ENCODE results near the gene ARID3B. TPM values are rescaled to one million over a fixed set of nuclear protein-coding genes. Genes with fewer than 3 reads are reported as not detected.

The ARID3B gene, protein sequence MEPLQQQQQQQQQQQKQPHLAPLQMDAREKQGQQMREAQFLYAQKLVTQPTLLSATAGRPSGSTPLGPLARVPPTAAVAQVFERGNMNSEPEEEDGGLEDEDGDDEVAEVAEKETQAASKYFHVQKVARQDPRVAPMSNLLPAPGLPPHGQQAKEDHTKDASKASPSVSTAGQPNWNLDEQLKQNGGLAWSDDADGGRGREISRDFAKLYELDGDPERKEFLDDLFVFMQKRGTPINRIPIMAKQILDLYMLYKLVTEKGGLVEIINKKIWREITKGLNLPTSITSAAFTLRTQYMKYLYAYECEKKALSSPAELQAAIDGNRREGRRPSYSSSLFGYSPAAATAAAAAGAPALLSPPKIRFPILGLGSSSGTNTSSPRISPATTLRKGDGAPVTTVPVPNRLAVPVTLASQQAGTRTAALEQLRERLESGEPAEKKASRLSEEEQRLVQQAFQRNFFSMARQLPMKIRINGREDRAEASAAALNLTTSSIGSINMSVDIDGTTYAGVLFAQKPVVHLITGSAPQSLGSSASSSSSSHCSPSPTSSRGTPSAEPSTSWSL
- total RNA-seq, result 10 to 100 TPM; 10.3 to 14.5 (median 11.5) TPM
- long read RNA-seq, donor 1, full-length matches to known transcripts, result 2 of 6 reads
- long read RNA-seq, donor 1, partial matches to known transcripts, result 1 of 6 reads
- long read RNA-seq, donor 1, other reads (novel, unspliced or antisense), result 3 of 6 reads
- long read RNA-seq, donor 2, result 0 reads

GRCh38 chr15:74540761-74541493, at the start of gene ARID3B:
TSS of gene ARID3B (plus strand) at chr15:74541220. CDS start at chr15:74543937, 2,717 bp downstream.
- intact Hi-C loops (cut with DNase I, micrococcal nuclease), result no loop called here
- Histone ChIP-seq H3K4me3 (peak within 1 kb of the TSS; percentile 88), H3K9me3 (no peaks in the 10 kb centered on the region), H3K36me3 (ENCODE audit: low read depth) (no peaks in the 10 kb centered on the region), H3K4me1 (ENCODE audit: low read depth) (peaks cover 22% of the 10 kb centered on the region)
- TF ChIP-seq CTCF (IDR thresholded peaks at IDR 0.05), result no peak
- ATAC-seq, result peak; percentile 97
- peak; percentile 97 to 99 (median 97) for DNase-seq

DNA sequence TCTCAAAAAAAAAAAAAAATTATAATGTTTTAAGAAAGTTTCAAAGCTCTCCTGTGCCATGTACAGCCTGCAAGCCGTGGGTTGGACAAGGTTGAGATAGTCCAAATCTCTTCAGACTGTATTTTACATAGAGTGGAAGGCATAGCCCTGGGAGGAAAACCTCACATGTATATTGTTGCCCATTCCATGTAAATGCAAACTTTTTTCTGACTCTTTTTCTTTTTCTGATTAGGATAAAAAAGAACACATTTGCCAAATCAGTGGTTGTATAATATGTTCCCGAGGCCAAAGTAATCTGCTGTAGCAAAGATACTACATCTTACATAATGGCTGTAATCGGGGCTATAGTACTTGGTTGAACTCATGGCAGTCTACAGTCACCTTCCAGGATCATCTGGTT, 44.4 kb upstream of the ARID3B start:
- H3K36me3 ChIP-seq (ENCODE audit: low read depth), result no peaks in the 10 kb centered on the region
- no peak overlapping the region for H3K4me3 ChIP-seq
- DNase-seq, result no peak
- no peak for ATAC-seq
- H3K9me3 ChIP-seq, result no peaks in the 10 kb centered on the region
- intact Hi-C loops (cut with DNase I, micrococcal nuclease), result no loop called here
- H3K4me1 ChIP-seq (ENCODE audit: low read depth), result no peaks in the 10 kb centered on the region
- TF ChIP-seq CTCF (IDR thresholded peaks at IDR 0.05), result no peak

- H3K4me1 ChIP-seq (ENCODE audit: low read depth), result no peaks in the 10 kb centered on the region
- no peaks in the 10 kb centered on the region for H3K36me3 ChIP-seq (ENCODE audit: low read depth)
- intact Hi-C loops (cut with DNase I, micrococcal nuclease), result no loop called here
- peak in 1 of 3 donors; percentile 42 for DNase-seq
- no peak for TF ChIP-seq CTCF (IDR thresholded peaks at IDR 0.05)
- H3K4me3 ChIP-seq, result no peak overlapping the region
- no peaks in the 10 kb centered on the region for H3K9me3 ChIP-seq
- ATAC-seq, result peak; percentile 85
These were observed 43.4 kb upstream of the ARID3B start for GRCh38 chr15:74497584-74497983.

- Histone ChIP-seq H3K4me1 (ENCODE audit: low read depth) (no peaks in the 10 kb centered on the region), H3K9me3 (no peaks in the 10 kb centered on the region), H3K4me3 (no peak overlapping the region), H3K36me3 (ENCODE audit: low read depth) (no peaks in the 10 kb centered on the region)
- no peak for ATAC-seq
- intact Hi-C loops (cut with DNase I, micrococcal nuclease), result no loop called here
- TF ChIP-seq CTCF (IDR thresholded peaks at IDR 0.05), result no peak
- DNase-seq, result no peak
These were observed 41.7 kb upstream of the ARID3B start for GRCh38 chr15:74499366-74499765.

DNA sequence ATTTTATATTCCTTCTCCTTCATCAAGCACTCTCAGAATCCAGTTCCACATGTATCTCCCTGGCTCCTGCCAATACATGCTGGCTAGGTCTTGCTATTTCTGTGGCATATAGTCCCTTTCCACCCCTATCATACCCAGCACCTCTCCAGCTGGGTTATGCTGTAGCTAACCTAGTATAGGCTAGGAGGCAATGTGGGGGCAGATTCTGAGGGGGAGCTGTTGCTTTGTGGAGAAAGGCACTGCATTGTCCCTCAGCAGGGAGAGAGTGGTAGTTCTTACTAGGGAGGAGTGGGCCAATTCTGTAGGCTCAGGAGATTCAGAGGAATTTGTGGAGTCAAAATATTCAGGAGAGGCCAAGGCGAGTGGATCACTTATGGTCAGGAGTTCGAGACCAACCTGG, 40.6 kb upstream of the ARID3B start:
- no peak for TF ChIP-seq CTCF (IDR thresholded peaks at IDR 0.05)

More for the DNA sequence above, 40.6 kb upstream of the ARID3B start:
- intact Hi-C loops (cut with DNase I, micrococcal nuclease), result no loop called here
- no peaks in the 10 kb centered on the region for H3K9me3 ChIP-seq
- DNase-seq (no peak), ATAC-seq (no peak)
- H3K4me3 ChIP-seq, result no peak overlapping the region
- H3K36me3 ChIP-seq (ENCODE audit: low read depth), result no peaks in the 10 kb centered on the region
- H3K4me1 ChIP-seq (ENCODE audit: low read depth), result no peaks in the 10 kb centered on the region

All from mucosa of descending colon (tissue), 3 donors.